ENCODE results near the gene SLC39A9. TPM values are rescaled to one million over a fixed set of nuclear protein-coding genes. Genes with fewer than 3 reads are reported as not detected.

SLC39A9 gene
- total RNA-seq, 1 donor from 2014 or later: 140 TPM

DNA sequence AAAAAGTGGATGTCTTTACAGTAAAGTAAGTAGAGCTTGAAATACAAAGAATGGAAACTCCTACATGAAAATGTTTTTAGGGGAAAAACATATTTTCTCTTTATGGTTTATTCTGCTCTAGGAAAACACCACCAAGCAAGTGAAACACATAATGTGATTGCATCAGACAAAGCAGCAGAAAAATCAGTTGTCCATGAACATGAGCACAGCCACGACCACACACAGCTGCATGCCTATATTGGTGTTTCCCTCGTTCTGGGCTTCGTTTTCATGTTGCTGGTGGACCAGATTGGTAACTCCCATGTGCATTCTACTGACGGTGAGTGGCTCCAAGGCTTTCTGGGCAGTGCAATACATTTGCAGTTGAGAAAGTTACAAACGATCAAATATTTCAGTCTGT lies 43.5 kb downstream of the SLC39A9 start:
- Histone ChIP-seq H3K27me3 (ENCODE audit: control insufficient read depth, insufficient read depth, low read length) (no peaks in the 10 kb centered on the region), H3K4me3 (ENCODE audit: low read depth, low read length) (no peak overlapping the region), H3K36me3 (ENCODE audit: control insufficient read depth, insufficient read depth, low read length) (peaks cover 5% of the 10 kb centered on the region)
- FAIRE-seq (peak; percentile 7), DNase-seq (ENCODE audit: low read depth) (no peak)
- TF ChIP-seq, protein P1, sequence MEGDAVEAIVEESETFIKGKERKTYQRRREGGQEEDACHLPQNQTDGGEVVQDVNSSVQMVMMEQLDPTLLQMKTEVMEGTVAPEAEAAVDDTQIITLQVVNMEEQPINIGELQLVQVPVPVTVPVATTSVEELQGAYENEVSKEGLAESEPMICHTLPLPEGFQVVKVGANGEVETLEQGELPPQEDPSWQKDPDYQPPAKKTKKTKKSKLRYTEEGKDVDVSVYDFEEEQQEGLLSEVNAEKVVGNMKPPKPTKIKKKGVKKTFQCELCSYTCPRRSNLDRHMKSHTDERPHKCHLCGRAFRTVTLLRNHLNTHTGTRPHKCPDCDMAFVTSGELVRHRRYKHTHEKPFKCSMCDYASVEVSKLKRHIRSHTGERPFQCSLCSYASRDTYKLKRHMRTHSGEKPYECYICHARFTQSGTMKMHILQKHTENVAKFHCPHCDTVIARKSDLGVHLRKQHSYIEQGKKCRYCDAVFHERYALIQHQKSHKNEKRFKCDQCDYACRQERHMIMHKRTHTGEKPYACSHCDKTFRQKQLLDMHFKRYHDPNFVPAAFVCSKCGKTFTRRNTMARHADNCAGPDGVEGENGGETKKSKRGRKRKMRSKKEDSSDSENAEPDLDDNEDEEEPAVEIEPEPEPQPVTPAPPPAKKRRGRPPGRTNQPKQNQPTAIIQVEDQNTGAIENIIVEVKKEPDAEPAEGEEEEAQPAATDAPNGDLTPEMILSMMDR (IDR thresholded peaks at IDR 0.05; ENCODE audit: insufficient read depth, low read length, severe bottlenecking): no peak

DNA sequence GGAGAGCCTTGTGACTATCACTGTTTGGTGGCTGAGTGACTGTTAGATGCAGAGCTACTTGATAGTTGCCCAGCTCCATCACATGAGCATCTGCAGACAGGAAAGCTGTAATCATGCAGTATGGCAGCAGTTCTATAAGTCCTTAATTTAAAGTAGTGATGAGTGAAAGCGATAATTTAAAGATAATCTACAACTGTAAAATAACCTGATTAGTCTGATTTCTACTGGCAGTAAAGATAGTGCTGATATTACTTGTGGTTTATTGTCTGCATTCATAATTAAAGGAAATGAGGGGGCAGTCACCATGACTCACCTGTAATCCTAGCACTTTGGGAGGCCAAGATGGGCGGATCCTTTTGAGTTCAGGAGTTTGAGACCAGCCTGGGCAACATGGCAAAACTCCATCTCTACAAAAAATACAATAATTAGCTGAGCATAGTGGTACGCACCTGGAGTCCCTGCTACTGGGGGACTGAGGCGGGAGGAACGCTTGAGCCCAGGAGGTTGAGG lies 44.9 kb downstream of the SLC39A9 start:
- TF ChIP-seq, protein P1 (IDR thresholded peaks at IDR 0.05; ENCODE audit: insufficient read depth, low read length, severe bottlenecking): no peak
- H3K36me3 ChIP-seq (ENCODE audit: control insufficient read depth, insufficient read depth, low read length): peaks cover 5% of the 10 kb centered on the region
- no peak overlapping the region for H3K4me3 ChIP-seq (ENCODE audit: low read depth, low read length)
- DNase-seq (ENCODE audit: low read depth) (peak; percentile 34), FAIRE-seq (no peak)
- H3K27me3 ChIP-seq (ENCODE audit: control insufficient read depth, insufficient read depth, low read length): no peaks in the 10 kb centered on the region

DNA sequence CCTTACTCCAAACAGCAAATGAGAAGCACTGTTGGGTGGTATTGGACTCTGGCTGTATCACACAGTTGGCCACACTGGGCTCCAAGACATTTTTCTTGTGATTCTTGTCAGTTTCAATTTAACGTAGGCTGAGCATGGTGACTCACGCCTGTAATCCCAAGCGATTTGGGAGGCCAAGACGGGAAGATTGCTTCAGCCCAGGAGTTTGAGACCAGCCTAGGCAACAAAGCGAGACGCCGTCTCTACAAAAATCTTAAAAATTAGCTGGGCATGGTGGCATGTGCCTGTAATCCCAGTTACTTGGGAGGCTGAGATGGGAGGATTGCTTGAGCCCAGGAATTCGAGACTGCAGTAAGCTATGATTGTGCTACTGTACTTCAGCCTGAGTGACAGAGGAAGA lies 50.7 kb downstream of the SLC39A9 start:
- no peaks in the 10 kb centered on the region for H3K27me3 ChIP-seq (ENCODE audit: control insufficient read depth, insufficient read depth, low read length)
- DNase-seq (ENCODE audit: low read depth) (no peak), FAIRE-seq (no peak)
- H3K4me3 ChIP-seq (ENCODE audit: low read depth, low read length): no peak overlapping the region
- H3K36me3 ChIP-seq (ENCODE audit: control insufficient read depth, insufficient read depth, low read length): no peaks in the 10 kb centered on the region
- TF ChIP-seq, protein P1 (IDR thresholded peaks at IDR 0.05; ENCODE audit: insufficient read depth, low read length, severe bottlenecking): no peak

DNA sequence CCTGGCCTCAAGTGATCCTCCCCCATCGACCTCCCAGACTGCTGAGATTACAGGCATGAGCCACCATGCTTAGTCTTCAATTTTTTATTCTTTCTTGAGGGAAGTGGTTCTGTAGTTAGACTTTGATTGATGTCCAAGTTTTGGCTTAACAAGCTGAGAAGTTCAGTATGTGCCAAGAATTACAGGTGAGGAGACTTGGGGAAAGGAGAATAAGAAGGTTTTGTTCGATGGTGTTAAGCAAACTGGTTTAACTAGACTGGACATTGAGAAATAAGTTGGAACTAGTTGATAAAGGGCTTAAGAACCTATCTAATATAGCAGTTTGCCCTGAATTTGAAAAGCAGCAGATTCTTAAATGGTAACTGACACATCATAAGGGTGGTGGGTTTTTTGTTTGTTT lies 53.4 kb downstream of the SLC39A9 start:
- Histone ChIP-seq H3K4me3 (ENCODE audit: low read depth, low read length) (no peak overlapping the region), H3K27me3 (ENCODE audit: control insufficient read depth, insufficient read depth, low read length) (no peaks in the 10 kb centered on the region), H3K36me3 (ENCODE audit: control insufficient read depth, insufficient read depth, low read length) (peaks cover 1% of the 10 kb centered on the region)
- no peak for DNase-seq (ENCODE audit: low read depth)
- no peak for FAIRE-seq
- TF ChIP-seq, protein P1 (IDR thresholded peaks at IDR 0.05; ENCODE audit: insufficient read depth, low read length, severe bottlenecking): no peak

DNA sequence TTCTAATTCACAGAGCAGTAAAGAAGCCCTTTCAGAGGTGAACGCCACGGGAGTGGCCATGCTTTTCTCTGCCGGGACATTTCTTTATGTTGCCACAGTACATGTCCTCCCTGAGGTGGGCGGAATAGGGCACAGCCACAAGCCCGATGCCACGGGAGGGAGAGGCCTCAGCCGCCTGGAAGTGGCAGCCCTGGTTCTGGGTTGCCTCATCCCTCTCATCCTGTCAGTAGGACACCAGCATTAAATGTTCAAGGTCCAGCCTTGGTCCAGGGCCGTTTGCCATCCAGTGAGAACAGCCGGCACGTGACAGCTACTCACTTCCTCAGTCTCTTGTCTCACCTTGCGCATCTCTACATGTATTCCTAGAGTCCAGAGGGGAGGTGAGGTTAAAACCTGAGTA lies 59.9 kb downstream of the SLC39A9 start:
- H3K27me3 ChIP-seq (ENCODE audit: control insufficient read depth, insufficient read depth, low read length): no peaks in the 10 kb centered on the region
- peaks cover 3% of the 10 kb centered on the region for H3K36me3 ChIP-seq (ENCODE audit: control insufficient read depth, insufficient read depth, low read length)
- no peak for DNase-seq (ENCODE audit: low read depth)
- TF ChIP-seq, protein P1 (IDR thresholded peaks at IDR 0.05; ENCODE audit: insufficient read depth, low read length, severe bottlenecking): no peak
- no peak for FAIRE-seq
- no peak overlapping the region for H3K4me3 ChIP-seq (ENCODE audit: low read depth, low read length)

DNA sequence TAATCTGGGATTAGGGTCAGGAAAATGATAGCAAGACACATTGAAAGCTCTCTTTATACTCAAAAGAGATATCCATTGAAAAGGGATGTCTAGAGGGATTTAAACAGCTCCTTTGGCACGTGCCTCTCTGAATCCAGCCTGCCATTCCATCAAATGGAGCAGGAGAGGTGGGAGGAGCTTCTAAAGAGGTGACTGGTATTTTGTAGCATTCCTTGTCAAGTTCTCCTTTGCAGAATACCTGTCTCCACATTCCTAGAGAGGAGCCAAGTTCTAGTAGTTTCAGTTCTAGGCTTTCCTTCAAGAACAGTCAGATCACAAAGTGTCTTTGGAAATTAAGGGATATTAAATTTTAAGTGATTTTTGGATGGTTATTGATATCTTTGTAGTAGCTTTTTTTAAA lies 60.6 kb downstream of the SLC39A9 start:
- H3K27me3 ChIP-seq (ENCODE audit: control insufficient read depth, insufficient read depth, low read length): no peaks in the 10 kb centered on the region
- DNase-seq (ENCODE audit: low read depth) (no peak), FAIRE-seq (no peak)
- TF ChIP-seq, protein P1 (IDR thresholded peaks at IDR 0.05; ENCODE audit: insufficient read depth, low read length, severe bottlenecking): no peak
- no peak overlapping the region for H3K4me3 ChIP-seq (ENCODE audit: low read depth, low read length)
- H3K36me3 ChIP-seq (ENCODE audit: control insufficient read depth, insufficient read depth, low read length): peaks cover 3% of the 10 kb centered on the region

Measured in bronchial epithelial cell (primary cell).